ENCODE data around the gene NIN.
"Not testable (repeated sequence)": the region's sequence is repeated elsewhere in the genome, so short reads cannot be mapped to it uniquely, and the experiment has no call there.

Gene NIN

DNA sequence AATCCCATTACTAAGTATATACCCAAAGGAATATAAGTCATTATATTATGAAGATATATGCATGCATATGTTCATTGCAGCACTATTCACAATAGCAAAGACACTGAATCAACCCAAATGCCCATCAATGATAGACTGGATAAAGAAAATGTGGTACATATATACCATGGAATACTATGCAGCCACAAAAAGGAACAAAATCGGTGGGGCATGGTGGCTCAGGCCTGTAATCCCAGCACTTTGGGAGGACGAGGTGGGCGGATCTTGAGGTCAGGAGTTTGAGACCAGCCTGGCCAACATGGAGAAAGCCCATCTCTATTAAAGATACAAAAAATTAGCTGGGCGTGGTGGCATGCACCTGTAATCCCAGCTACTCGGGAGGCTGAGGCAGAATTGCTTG is 15.4 kb downstream of the NIN start:
- not testable (repeated sequence) for FAIRE-seq

DNA sequence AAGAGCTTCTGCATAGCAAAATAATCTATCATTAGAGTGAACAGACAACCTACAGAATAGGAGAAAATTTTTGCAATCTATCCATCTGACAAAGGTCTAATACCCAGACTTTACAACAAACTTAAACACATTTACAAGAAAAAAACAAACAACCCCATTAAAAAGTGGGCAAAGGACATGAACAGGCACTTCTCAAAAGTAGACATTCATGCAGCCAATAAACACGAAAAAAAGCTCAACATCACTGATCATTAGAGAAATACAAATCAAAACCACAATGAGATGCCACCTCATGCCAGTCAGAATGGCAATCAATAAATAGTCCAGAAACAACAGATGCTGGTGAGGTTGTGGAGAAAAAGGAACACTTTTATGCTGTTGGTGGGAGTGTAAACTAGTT is 15.9 kb downstream of the NIN start:
- not testable (repeated sequence) for FAIRE-seq

DNA sequence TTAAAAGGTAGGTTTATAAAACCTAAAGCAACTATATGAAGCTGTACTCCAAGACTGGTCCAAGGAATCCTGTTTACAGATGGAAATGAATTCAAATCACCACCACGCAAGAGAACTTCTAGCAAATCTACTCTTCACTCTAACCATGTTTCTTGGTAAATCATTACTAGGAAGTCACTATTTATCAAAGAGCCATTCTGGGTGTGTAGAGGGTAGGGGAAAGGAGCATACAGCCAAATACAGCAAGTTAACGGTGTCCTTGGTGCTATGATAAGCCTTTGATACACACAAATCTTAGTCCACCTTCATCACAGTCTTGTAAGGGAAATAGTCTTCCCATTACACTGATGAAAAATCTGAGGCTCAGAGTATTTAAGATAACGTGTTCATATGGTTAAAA is 16.8 kb downstream of the NIN start:
- no peak for FAIRE-seq

DNA sequence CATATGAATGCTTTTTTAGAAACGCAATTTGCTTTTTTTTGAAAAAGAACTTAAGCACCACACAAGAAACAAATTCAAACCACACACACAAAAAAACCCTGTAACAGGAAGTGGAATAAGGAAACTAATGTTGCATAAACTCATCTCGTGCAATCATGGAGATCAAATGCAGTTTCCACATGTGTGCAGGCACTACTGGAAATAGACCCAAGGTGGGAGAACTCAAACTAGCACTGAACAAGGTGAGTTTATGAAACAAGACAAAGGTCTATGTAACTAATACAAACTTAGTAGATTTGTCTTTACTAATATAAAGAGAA is 17.5 kb downstream of the NIN start:
- no peak for FAIRE-seq

DNA sequence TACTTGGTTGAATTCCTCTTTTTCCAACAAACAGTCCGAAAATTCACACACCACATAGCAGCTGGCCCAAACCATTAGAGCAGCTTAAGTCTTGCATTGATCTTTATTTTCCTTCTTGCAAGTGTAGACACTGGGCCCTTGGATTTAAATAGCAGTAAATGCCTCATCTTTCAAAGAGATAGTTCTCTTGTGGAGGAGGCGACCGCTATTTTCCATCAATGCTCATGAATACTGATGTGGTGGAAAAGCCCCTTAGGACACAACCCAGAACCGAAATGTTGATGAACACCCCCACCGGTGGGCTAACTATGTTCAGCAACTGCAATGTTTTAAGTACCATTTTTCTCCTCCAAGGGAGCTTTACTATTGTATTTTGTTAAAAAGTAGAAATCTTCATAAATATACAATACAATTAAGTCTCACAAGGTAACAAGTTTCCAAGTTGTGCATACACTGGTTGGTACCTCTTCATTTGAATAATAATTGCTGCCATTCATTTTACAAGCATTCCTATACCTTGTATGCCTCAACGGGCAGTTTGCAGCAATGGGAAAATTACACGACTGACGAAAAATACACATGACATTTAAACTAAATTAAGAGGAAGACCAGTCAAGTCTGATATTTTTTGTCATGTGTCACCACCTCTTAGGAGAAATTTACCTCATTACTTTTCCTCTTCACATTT is 18.0 kb downstream of the NIN start:
- no peak for FAIRE-seq

DNA sequence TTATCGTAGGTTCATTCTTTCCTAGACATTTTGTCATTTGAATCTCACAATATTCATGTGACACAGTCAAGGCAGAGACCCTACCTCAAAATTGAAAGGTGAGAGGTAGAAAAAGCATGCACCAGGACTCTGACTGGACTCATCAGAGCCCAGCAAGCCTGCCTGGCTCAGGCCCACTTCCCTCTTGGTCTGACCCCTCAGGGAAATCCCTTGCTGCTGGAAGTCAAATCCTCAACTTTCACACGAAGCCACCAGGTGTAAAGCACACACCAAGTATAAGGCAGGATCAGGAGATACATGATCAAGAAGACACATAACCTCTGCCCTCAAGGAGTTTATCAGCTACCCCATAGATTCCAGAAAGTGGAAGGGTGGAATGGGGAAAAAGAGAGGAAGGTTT is 18.8 kb downstream of the NIN start:
- FAIRE-seq, result no peak

DNA sequence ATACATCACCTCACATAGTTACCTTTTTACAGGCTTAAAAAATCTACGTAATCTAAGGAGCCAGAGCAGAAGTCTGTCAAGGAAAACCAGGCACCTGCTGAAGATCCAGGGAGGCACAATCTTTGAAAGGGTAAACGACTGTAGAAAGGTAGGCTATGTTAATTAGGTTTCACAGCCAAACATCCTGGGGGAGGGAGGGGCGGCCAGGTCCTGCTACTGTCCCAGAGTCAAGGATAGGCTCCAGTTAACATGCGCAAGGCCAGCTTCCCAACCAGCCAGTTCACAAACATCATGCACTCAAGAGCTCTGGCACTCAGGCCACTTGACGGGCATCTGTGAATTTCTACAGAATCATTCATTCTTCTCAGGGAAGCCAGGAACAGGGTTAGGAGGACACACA is 22.9 kb downstream of the NIN start:
- FAIRE-seq, result no peak

DNA sequence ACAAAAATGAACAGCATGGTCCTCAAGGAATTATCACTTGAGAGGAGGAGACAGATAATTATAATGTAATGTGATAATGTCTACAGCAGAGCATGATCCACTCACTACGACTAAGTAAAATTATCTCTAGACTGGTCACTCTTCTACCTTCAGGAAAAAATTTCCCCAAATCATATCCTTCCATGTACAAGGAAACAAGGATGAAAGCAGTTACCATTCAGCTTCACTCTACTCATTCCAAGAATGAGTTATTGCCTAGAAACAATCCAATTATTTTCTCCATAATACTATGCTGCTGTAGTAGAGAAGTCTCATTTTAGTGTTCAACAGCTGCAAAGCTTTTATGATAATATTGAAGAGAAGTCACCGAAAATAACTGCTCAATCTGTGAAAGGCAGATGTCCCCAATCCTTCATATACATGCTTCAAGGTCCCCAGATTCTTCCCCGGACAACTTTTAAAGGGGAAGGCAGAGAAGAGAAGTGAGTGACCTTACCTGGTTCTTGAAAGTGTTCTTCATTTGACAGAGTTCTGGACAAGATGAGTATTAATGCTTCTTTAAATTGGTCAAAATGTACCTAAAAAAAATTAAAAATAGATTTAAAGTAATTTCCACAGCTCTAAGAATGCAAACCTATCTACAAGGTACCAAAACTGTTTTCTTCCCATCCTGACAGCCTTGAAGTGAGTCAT is 24.6 kb downstream of the NIN start:
- FAIRE-seq, result no peak

DNA sequence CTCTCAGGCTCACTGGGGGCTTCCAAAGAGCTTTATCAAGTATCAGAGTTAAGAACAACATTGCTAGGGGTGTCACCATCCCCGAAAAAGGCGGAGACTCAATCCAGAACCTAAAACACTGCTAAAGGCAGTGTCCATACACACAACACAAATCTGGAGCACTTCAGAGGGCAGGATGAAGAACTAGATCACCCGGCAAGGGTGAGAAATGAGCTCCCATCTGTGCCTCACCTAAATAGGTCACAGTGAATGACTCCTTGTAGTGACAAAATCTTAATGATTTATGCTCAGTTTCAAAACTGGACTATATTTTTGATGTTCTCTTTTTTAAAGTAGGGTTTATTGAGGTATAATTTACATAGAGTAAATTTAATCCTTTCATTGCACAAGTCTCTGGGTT is 25.6 kb downstream of the NIN start:
- no peak for FAIRE-seq

DNA sequence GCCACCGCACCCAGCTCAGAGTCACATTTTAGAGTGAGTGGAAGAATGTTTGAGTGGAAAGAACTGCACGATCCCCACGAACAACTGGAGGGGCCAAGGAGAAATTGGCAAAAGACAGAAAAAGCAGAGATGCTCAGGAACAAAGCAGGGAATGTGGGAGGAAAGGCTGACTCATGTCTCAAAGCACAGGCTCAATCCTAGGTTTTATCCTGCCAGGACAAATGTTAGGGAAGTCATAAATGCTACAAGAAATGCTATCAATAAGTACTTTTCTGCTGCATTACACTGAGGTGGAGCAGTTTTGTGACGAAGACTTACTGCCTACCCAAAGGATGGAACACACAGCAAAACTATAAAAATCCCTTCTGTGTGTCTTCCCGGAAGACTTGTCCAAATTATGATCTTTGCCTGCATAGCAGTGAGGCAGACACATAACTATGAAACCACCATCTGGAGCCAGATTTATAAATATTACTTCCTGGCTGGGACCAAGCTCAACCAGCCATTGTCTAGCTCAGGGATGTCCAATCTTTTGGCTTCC is 26.7 kb downstream of the NIN start:
- no peak for FAIRE-seq

DNA sequence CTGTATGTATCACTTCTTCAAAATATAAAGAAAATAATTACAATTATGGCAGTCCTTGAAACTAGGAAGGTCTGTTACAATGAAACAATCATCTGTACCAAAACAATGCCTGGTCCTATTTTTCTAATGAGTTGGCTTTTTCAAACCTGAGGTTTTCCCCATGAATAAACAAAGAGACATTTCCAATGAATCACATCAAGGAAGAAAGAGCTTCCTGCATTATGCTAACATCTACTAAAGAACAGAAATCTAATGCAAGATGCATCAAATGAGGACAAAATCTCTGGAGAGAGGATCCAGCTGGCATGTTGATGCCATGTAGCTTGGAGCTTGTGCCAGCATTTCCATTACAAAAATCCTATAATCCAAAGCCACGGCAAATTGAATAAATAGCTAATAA is 29.3 kb downstream of the NIN start:
- no peak for FAIRE-seq

DNA sequence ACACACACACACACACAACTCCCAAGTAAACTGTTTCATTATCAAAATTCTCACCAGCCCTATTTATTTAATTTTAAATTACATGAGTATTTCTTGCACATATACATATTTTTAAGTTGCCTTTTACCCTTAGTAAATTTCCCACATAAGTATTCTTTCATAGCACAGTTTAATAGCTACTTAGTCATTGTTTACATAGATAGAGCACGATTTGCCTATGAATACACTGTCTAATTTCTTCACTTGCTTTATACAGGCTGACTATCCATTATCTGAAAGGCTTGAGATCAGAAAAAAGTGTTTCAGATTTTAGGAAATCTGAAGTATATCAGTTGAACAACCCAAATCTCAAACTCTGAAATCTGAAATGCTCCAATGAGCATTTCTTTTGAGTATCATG is 30.9 kb downstream of the NIN start:
- FAIRE-seq, result no peak

DNA sequence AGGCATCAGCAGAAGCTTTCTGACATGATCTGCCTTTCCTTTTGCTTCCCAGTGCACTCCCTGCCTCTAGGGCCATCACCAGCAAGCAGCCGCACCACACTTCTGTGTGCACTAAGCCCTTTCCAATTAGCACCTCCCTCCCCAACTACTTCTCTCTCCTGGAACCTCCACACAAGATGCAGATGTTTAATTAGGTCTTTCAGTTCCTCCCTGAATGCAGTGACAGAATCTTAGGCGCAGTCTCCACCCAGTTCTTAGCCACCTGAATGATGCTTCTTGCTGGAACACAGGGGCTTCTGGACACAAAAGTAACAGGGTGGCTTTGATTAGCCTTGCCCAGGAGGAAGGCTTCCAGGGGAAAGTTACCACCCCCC is 32.9 kb downstream of the NIN start:
- FAIRE-seq, result no peak

DNA sequence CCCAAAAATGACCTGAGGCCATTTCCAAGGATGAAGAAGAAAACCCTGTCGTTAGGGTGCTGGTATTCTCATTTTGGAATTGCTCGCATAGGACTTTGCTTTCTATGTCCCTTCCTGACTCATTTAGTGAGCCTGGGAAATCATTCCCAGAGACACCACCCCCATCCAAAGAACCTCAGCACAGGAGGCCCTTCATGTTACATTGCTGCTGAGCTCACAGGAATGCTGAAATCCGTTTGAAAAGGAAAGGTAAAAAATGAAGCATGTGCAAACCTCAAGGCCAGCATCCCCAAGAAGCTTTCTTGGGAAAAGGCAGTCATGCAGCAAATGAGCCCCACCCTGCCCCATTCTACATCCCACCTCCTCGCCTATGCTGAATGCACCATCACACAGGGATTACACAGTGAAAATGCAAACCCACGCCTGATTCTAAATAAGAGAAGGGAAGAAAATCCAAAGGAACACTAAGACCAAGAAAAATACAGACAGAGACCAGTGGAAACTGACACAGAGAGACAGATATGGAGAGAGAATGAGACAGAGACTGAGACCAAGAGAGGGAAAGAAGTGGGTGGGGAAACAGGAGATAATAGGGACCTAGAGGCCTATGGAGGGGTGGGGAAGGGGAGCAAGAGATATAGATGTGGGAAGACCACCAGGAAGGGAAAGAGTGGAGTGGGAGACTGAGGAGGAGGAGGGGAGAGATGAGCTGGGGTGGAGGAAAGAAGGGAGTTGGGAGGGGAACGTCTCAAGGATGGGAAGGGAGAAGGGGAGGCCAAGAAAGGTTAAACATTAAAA is 33.5 kb downstream of the NIN start:
- FAIRE-seq, result no peak

DNA sequence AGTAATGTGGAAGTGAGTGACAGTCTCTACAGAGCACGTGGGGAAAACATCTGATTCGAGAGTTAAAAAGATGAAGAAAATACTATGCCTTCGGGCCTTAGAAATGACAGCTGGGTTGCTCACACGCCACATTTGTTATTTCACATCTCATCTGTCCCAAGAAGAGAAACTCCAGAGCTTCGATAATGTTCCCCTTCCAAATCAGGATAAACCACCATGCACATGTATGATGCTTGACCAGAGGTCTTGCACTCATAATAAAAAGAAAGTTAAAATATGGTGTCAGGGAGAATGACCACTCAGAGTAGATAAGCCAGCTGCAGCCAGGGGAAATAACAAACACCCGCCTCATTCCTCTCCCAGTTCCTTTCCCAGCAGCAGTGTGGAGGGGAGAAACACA is 34.6 kb downstream of the NIN start:
- no peak for FAIRE-seq

DNA sequence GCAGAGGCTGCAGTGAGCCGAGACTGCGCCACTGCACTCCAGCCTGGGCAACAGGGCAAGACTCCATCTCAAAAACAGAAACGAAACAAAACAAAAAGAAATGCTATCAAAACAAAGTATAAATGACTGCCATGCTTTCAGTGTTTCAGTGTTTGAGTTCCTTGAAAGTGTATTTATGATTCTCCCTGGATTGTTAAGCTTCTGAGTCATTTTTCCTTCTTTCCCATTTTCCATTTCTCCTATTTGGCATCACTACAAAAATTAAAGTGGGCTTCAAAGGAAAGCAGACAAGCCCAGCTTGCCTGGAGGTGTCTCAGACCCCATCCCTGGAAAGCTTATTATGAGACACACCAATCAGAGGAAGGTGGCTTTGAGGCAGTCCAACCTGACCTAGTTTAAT is 35.1 kb downstream of the NIN start:
- no peak for FAIRE-seq

DNA sequence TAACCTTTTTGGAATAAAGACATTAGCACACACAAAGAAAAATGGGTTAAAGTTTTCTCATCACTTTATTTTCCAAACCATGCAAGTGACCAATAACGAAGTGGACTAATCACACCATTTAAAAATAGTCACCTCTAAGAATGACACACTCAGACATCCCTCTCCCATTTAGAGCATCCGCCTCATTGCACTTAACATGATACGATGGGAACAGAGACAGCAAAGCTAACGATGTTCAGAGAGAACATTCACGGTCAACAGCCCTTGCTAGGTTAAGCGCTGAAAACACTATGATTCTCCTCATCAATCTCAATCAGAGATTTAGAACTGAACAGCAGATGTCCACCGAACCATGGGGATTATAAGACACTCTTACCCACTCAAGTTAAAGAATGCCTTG is 35.8 kb downstream of the NIN start:
- no peak for FAIRE-seq

DNA sequence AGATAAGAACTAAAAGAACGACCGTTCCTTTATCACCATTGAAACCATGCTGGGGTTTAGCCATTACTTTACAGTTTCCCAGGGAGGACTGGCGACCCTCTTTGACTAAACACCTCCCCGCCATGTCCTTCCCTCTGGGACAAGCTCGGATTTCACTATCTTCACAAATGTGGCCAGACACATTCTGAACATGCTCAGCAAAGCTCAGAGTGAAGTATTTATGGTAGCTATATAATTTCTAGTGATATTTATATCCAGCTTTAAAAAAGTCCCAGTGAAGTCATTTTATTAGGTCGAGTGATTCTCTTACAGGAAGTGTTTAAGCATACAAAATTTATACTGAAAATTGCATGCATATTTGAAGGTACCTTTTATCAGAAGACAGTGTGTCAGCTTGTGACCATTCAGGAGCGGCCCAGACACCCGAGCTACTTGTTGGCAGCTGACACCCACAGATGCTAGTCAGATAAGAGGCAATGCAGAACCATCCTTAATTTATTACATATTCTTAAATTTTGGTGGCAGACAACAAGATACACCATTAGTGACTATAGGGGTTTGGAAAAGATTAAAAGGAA is 36.8 kb downstream of the NIN start:
- FAIRE-seq, result no peak

DNA sequence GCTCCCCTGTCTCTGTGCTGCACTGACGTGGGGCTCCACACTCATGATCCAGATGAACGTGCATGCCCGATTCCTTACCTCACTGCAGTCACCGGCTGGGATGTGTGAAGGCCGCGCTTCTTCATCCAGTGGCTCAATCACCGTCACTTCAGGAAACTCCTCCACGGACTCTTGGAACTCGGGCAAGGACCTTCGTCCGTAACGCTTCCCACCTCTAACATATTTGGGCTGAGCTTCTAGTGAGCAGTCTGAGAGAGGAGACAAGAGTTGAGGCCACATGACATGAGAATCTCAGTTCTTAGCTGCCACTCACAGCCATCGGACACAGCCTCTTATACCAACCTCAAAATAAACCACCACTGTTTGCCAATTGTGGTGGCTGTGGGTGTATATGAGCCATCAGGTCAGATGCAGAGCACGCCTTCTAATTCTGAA is 38.3 kb downstream of the NIN start:
- FAIRE-seq, result no peak

DNA sequence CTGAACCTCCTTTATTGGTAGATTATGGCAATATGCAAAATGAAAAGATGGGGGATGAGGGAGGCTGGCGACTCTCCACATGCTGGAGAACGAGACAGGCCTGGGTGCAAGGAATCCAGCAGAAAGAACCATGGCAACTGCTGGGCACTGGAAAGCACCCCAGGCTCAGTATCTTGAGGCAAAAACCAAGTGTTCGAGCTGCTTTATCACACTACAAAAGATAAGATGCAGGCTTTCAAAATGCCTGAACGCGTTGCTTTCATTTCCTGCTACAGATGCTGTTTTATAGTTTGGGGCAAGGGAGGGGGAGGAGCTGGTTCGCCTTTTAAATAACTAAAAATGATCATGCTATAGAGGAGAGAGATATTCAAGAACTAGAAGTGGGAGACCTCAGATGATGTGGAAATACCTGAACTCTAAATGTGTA is 38.9 kb downstream of the NIN start:
- no peak for FAIRE-seq

DNA sequence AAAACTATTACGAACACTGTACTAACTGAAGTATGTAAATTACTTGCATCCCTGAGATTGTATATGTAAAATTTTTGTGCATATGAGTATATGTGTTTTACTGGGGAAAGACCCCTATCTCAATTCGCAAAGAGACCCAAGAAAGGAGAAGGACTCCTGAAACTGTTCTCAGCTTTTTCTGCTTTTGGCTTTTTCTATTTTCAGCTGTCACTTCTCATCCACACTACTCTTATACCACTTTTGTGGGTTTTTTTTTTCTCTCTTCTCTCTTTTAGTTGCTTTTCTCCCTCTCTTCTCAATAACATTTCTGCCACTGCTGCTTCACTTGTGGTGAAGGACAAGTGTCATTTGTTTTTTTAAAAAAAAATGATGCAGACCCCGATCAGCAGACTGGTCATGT is 39.8 kb downstream of the NIN start:
- no peak for FAIRE-seq

DNA sequence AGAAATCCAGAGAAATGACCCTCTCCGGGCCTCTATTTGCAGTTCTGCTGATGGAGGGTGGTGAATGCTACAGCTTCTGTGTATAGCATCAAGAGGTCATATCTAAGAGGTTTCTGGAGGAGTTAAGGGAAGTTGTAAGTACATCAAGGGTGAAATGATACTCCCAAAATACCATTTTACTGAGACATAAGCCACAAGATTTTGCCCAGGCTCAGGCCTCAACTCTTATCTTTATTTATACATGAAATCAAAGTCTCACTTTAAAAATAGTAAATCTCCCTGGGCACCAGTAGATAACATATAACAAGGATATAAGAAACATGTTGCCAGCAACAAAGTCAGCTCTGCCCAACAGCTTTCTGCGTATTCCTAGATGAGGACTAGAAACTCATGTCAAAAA is 40.4 kb downstream of the NIN start:
- no peak for FAIRE-seq

DNA sequence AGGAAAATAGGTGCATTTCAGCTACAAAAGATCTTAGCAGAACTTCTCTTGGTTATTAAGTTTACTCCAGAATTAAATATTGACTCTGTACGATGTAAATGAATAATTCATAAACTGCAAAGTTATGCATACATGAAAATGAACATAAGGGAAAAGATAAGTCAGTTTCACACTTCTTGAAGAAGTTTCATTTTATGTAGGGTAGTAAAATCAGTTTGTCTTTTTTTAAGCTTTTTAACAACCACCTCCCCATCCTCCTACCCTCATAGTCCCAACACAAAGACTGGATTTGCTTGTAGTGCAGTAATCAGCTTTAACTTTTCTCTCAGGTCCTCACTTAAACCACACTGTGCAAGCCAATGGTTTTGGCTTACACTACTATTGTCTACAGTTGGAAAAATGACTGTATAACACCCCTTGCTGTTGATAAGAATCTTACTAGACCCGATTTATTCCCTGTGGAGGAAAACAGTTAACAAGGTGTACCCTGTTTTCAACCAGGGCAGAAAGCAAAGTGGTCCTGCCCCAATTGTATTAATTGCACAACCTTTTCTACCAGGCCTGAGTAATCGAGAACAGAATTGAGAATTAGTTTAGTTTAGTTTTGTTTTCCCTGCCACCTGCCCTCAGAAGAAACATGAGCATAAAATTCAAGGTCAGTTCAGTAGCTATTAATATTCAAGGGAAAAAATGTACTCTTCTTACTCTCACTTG is 44.1 kb downstream of the NIN start:
- no peak for FAIRE-seq
